H1 (cell line): Measurements from ENCODE around the gene USP54. TPM values are rescaled to one million over a fixed set of nuclear protein-coding genes. Genes with fewer than 3 reads are reported as not detected.

Experiments
- CTCF ChIA-PET: fragments of 300-600 bp; sonication (Branson Sonifier 250); formaldehyde crosslinking; loops from one replicate; lab custom pipeline; 2021; ENCODE audit not compliant: partially characterized antibody; lab: Charles Lee
- POLR2A ChIA-PET: fragments of 300-600 bp; sonication (Branson Sonifier 250); formaldehyde crosslinking; loops from one replicate; lab custom pipeline; 2021; ENCODE audit warnings: inconsistent platforms; ENCODE audit not compliant: partially characterized antibody; lab: Charles Lee
- DNase-seq, 2 experiments: peaks; one replicate each; pipeline versions ENCODE4 v3.0.0 to v3.0.0-alpha.2; 2010 to 2022; ENCODE audit warnings: low spot score in 2 of 2, low read depth in 1 of 2, mixed read lengths in 1 of 2
- FAIRE-seq: peaks from 2 replicates; lab custom pipeline; 2011; peaks lifted over from hg19 to GRCh38; lab: Jason Lieb, UNC
- H2AFZ ChIP-seq: 2 replicates; pipeline ENCODE4 v1.8.1; 2012; ENCODE audit warnings: low read length, inconsistent platforms
- H2AK5ac ChIP-seq: 2 replicates; pipeline ENCODE4 v1.6.1; 2013; ENCODE audit warnings: low read depth, low read length
- H2BK120ac ChIP-seq: replicated peaks from 2 replicates; pipeline ENCODE3; 2013; ENCODE audit warnings: low read depth, low read length, inconsistent platforms
- H2BK12ac ChIP-seq: 2 replicates; pipeline ENCODE4 v1.6.1; 2013; ENCODE audit warnings: low read depth, low read length
- H2BK15ac ChIP-seq: 2 replicates; pipeline ENCODE4 v1.6.1; 2013; ENCODE audit warnings: low read length
- H2BK20ac ChIP-seq: 2 replicates; pipeline ENCODE4 v1.6.1; 2013; ENCODE audit warnings: low read length
- H2BK5ac ChIP-seq: 2 replicates; pipeline ENCODE4 v1.6.1; 2013; ENCODE audit warnings: low read depth, low read length
- H3K14ac ChIP-seq: 2 replicates; pipeline ENCODE4 v1.6.1; 2013; ENCODE audit warnings: inconsistent platforms; ENCODE audit not compliant: insufficient read length
- H3K18ac ChIP-seq: 2 replicates; pipeline ENCODE4 v1.6.1; 2013; ENCODE audit warnings: low read length; ENCODE audit errors: extremely low read depth
- H3K23ac ChIP-seq: 2 replicates; pipeline ENCODE4 v1.6.1; 2013; ENCODE audit warnings: inconsistent platforms; ENCODE audit not compliant: insufficient read length
- H3K23me2 ChIP-seq: 2 replicates; pipeline ENCODE4 v1.6.1; 2013; ENCODE audit warnings: low read depth, low read length
- H3K27ac ChIP-seq: 2 replicates; pipeline ENCODE4 v1.6.1; 2011; ENCODE audit warnings: low read depth, low read length, inconsistent platforms
- H3K27me3 ChIP-seq, 4 experiments: replicated peaks in 1 of 4; 1 replicate in 1 of 4; 2 replicates in 3 of 4; pipeline versions ENCODE4 v1.6.1 to v1.8.1; 2011 to 2013; ENCODE audit warnings: low read length in 3 of 4, mild to moderate bottlenecking in 3 of 4, inconsistent platforms in 2 of 4, mixed read lengths in 2 of 4, moderate library complexity in 1 of 4; ENCODE audit not compliant: control insufficient read depth in 3 of 4, insufficient read depth in 3 of 4; ENCODE audit errors: extremely low read depth in 1 of 4
- H3K36me3 ChIP-seq, 4 experiments: 2 replicates each; pipeline versions ENCODE4 v1.6.1 to v1.8.1; 2011 to 2013; ENCODE audit warnings: mild to moderate bottlenecking in 4 of 4, low read length in 3 of 4, moderate library complexity in 2 of 4, control low read depth in 1 of 4, inconsistent platforms in 1 of 4; ENCODE audit not compliant: insufficient read depth in 4 of 4, control insufficient read depth in 2 of 4
- H3K4ac ChIP-seq: replicated peaks from 2 replicates; pipeline ENCODE3; 2013; ENCODE audit warnings: low read length, low read depth, mixed read lengths, inconsistent platforms; ENCODE audit not compliant: insufficient read length
- H3K4me1 ChIP-seq, 4 experiments: replicated peaks in 1 of 4; 1 replicate in 1 of 4; 2 replicates in 3 of 4; pipeline versions ENCODE4 v1.6.1 to v1.8.1; 2011 to 2013; ENCODE audit warnings: low read length in 3 of 4, inconsistent platforms in 2 of 4, mixed read lengths in 1 of 4; ENCODE audit not compliant: insufficient read depth in 4 of 4, control insufficient read depth in 3 of 4
- H3K4me2 ChIP-seq, 2 experiments: 2 replicates each; pipeline versions ENCODE4 v1.6.1 to v1.8.1; 2011 to 2013; ENCODE audit warnings: low read depth in 2 of 2, low read length in 2 of 2, control low read depth in 1 of 2, inconsistent platforms in 1 of 2, mild to moderate bottlenecking in 1 of 2; ENCODE audit not compliant: insufficient read depth in 1 of 2
- H3K4me3 ChIP-seq, 4 experiments: fragments of 200-600, 300-600 bp in 1 of 4; sonication (generic), shearing (Covaris generic), sonication (Bioruptor Twin) in 1 of 4; 2 replicates each; pipeline versions ENCODE4 v1.5.1 to v1.8.1; 2011 to 2016; ENCODE audit warnings: low read length in 4 of 4, low read depth in 3 of 4, control low read depth in 2 of 4, inconsistent platforms in 2 of 4, mild to moderate bottlenecking in 2 of 4, mixed read lengths in 1 of 4, moderate library complexity in 1 of 4; ENCODE audit not compliant: insufficient read depth in 2 of 4; ENCODE audit errors: extremely low read depth in 1 of 4
- H3K56ac ChIP-seq: replicated peaks from 2 replicates; pipeline ENCODE3; 2013; ENCODE audit warnings: low read depth, mild to moderate bottlenecking, mixed read lengths, low read length, inconsistent platforms; ENCODE audit not compliant: insufficient read length
- H3K79me1 ChIP-seq: 2 replicates; pipeline ENCODE4 v1.6.1; 2013; ENCODE audit warnings: low read depth, low read length, control low read depth
- H3K79me2 ChIP-seq, 2 experiments: 2 replicates each; pipeline versions ENCODE4 v1.6.1 to v1.8.1; 2012 to 2013; ENCODE audit warnings: low read length in 2 of 2, mild to moderate bottlenecking in 2 of 2, inconsistent platforms in 1 of 2; ENCODE audit not compliant: insufficient read depth in 2 of 2, control insufficient read depth in 1 of 2
- H3K9ac ChIP-seq, 4 experiments: replicated peaks in 1 of 4; 1 replicate in 1 of 4; 2 replicates in 3 of 4; pipeline versions ENCODE4 v1.6.1 to v1.8.1; 2011 to 2013; ENCODE audit warnings: low read depth in 3 of 4, low read length in 3 of 4, control low read depth in 2 of 4, mild to moderate bottlenecking in 2 of 4, moderate library complexity in 2 of 4, inconsistent platforms in 1 of 4; ENCODE audit errors: extremely low read depth in 1 of 4
- H3K9me3 ChIP-seq, 2 experiments: 2 replicates each; pipeline versions ENCODE4 v1.6.1 to v1.8.1; 2012 to 2013; ENCODE audit warnings: mild to moderate bottlenecking in 2 of 2, moderate library complexity in 2 of 2, control low read depth in 1 of 2, inconsistent platforms in 1 of 2, low read depth in 1 of 2, low read length in 1 of 2, mixed read lengths in 1 of 2; ENCODE audit not compliant: insufficient read depth in 2 of 2
- H4K20me1 ChIP-seq, 2 experiments: replicated peaks in 1 of 2; 2 replicates each; pipeline versions ENCODE3 to v1.8.1; 2011 to 2013; ENCODE audit warnings: inconsistent platforms in 2 of 2, low read length in 2 of 2, mild to moderate bottlenecking in 1 of 2; ENCODE audit not compliant: insufficient read depth in 2 of 2, control insufficient read depth in 1 of 2
- H4K5ac ChIP-seq: 2 replicates; pipeline ENCODE4 v1.6.1; 2013; ENCODE audit warnings: low read length, low read depth, mixed read lengths, inconsistent platforms; ENCODE audit not compliant: insufficient read length
- H4K8ac ChIP-seq: 2 replicates; pipeline ENCODE4 v1.8.0; 2013; ENCODE audit warnings: mild to moderate bottlenecking, moderate library complexity, low read length, inconsistent platforms; ENCODE audit not compliant: insufficient read depth; ENCODE audit errors: extremely low read depth
- H4K91ac ChIP-seq: replicated peaks from 2 replicates; pipeline ENCODE3; 2013; ENCODE audit warnings: low read length, mixed read lengths, inconsistent platforms; ENCODE audit not compliant: insufficient read length
- EP300 ChIP-seq, 2 experiments: IDR thresholded peaks; 1 replicate in 1 of 2; 2 replicates in 1 of 2; pipeline ENCODE4 v1.6.1; 2011 to 2012; ENCODE audit warnings: low read depth in 2 of 2, low read length in 2 of 2, mild to moderate bottlenecking in 2 of 2, borderline replicate concordance in 1 of 2, inconsistent platforms in 1 of 2, moderate library complexity in 1 of 2
- MAX ChIP-seq: IDR thresholded peaks from 2 replicates; pipeline ENCODE4 v1.6.1; 2012; ENCODE audit warnings: inconsistent platforms
- WGBS, 2 experiments: shearing (Covaris generic) in 1 of 2; methylation state at CpG; one replicate each; pipeline versions ENCODE4 v1.1.6 to v1.1.7; 2013 to 2015; ENCODE audit warnings: low lambda C conversion rate in 2 of 2, mixed read lengths in 2 of 2, inconsistent platforms in 1 of 2, low coverage in 1 of 2, missing lambda C conversion rate in 1 of 2; ENCODE audit not compliant: insufficient replicate concordance in 2 of 2, insufficient coverage in 1 of 2, insufficient read length in 1 of 2; ENCODE audit errors: extremely low coverage in 1 of 2, missing lambda C conversion rate in 1 of 2; 5-methylcytosine and 5-hydroxymethylcytosine counted together
- polyA plus RNA-seq, 7 experiments: library from polyadenylated mRNA; depleted of rRNA in 3 of 7; stranded (reverse) in 5 of 7; unstranded in 2 of 7; fragments of >200 nt in 5 of 7; fragments of 200-250 nt in 2 of 7; gene quantifications; 1 replicate in 5 of 7; 2 replicates in 1 of 7; 4 replicates in 1 of 7; pipeline versions ENCODE4 v1.2.1 to v1.2.3, GENCODE V29; 2011 to 2013; ENCODE audit warnings: missing spikeins in 2 of 7, mixed read lengths in 2 of 7
- total RNA-seq: library from RNA; stranded (reverse); fragmentation: NEBNext Ultra II Directional; extraction: Animal tissue kit (Norgen Biotek cat#: 25700); gene quantifications from 2 replicates; pipeline ENCODE4 v1.2.1, GENCODE V29; 2021

Gene USP54
- total and polyA plus RNA-seq, 2 of the 8 experiments (the other 6 are each of a cell fraction or from before 2014, with no cell fraction given) = 46.2 to 65.6 TPM

GRCh38 chr10:73553761-73554160 lies 37.4 kb downstream of the USP54 start:
- H3K36me3 ChIP-seq = peaks cover 0 to 2% (median 0%) of the 10 kb centered on the region in 4 experiments; a peak in 1 of 8 replicates
- H2BK15ac ChIP-seq = no peak overlapping the region
- no peak overlapping the region for H2AFZ ChIP-seq
- H3K27me3 ChIP-seq = no peaks in the 10 kb centered on the region
- H3K23me2 ChIP-seq = no peaks in the 10 kb centered on the region
- H4K91ac ChIP-seq = no peak overlapping the region
- H3K4me2 ChIP-seq = no peak overlapping the region
- H4K5ac ChIP-seq = no peak overlapping the region
- H3K79me1 ChIP-seq = no peaks in the 10 kb centered on the region
- ChIA-PET CTCF (interaction anchor here (5.2 kb wide), 1 partner anchor 91 kb away, joined by 27 read pairs; no protein-coding TSS in a partner anchor), POLR2A (interaction anchor here (1.0 kb wide), 1 partner anchor 70 kb away, joined by 3 read pairs; no protein-coding TSS in a partner anchor)
- TF ChIP-seq EP300 (IDR thresholded peaks at IDR 0.05; ENCODE audit: borderline replicate concordance in 1 of 2, low read depth in 2 of 2, low read length in 2 of 2) = no peak
- TF ChIP-seq MAX = no peak
- WGBS, 2 experiments = 85% methylated on average over 2 of the region's 2 CpGs; no CpG with 5 or more reads in 1 of the 2 experiments
- no peaks in the 10 kb centered on the region for H3K4me1 ChIP-seq
- no peak for FAIRE-seq
- DNase-seq = no peak
- no peaks in the 10 kb centered on the region for H4K20me1 ChIP-seq
- H2AK5ac ChIP-seq = no peak overlapping the region
- H2BK20ac ChIP-seq = no peak overlapping the region
- H4K8ac ChIP-seq = no peak overlapping the region
- no peak overlapping the region for H2BK120ac ChIP-seq
- H3K79me2 ChIP-seq = no peaks in the 10 kb centered on the region
- no peak overlapping the region for H3K14ac ChIP-seq
- H2BK5ac ChIP-seq = no peak overlapping the region
- no peak overlapping the region for H3K18ac ChIP-seq
- no peak overlapping the region for H3K27ac ChIP-seq
- H3K23ac ChIP-seq = no peak overlapping the region
- H3K56ac ChIP-seq = no peak overlapping the region
- H3K9ac ChIP-seq = no peak overlapping the region
- H3K4me3 ChIP-seq = no peak overlapping the region
- no peaks in the 10 kb centered on the region for H3K9me3 ChIP-seq
- H2BK12ac ChIP-seq = no peak overlapping the region
- H3K4ac ChIP-seq = no peak overlapping the region
